ENCODE results near the gene MAP3K9. TPM values are rescaled to one million over a fixed set of nuclear protein-coding genes. Genes with fewer than 3 reads are reported as not detected.

The MAP3K9 gene
- total and polyA plus RNA-seq, 10 donors: 0.42 to 8.0 (median 3.7) TPM

GRCh38 chr14:70808416-70809224, 693 bp downstream of the MAP3K9 start:
- intact Hi-C loops (cut with DNase I; ENCODE audit: low total_unique reads): loop anchor here (10.0 kb wide), 1 partner anchor 184 kb away; no protein-coding TSS in a partner anchor
- 0 to 1% (median 0%) methylated on average over 23 to 77 of the region's 77 CpGs for WGBS, 5 donors
- Histone ChIP-seq H3K4me3 (peak overlapping the region; percentile 58 to 97 (median 86)), H3K36me3 (no peaks in the 10 kb centered on the region), H3K9me3 (no peaks in the 10 kb centered on the region), H3K27ac (peak overlapping the region in 7 of 8 donors; percentile 39 to 86 (median 77)), H3K27me3 (replicated peaks in 1 of 7) (peaks cover 0 to 39% (median 0%) of the 10 kb centered on the region in 7 donors), H3K4me1 (peaks cover 0 to 33% (median 21%) of the 10 kb centered on the region in 6 donors)
- no peak for TF ChIP-seq POLR2A (IDR thresholded peaks at IDR 0.05)
- no peak for TF ChIP-seq POLR2AphosphoS5 (IDR thresholded peaks at IDR 0.05)
- TF ChIP-seq CTCF (IDR thresholded peaks at IDR 0.05 in 8 of 11, conservative IDR thresholded peaks at IDR 0.05 in 3 of 11): no peak
- DNase-seq: peak; percentile 90

- H3K36me3 ChIP-seq: no peaks in the 10 kb centered on the region
- TF ChIP-seq POLR2AphosphoS5 (IDR thresholded peaks at IDR 0.05): no peak
- TF ChIP-seq POLR2A (IDR thresholded peaks at IDR 0.05): no peak
- no peak for TF ChIP-seq CTCF (IDR thresholded peaks at IDR 0.05 in 8 of 11, conservative IDR thresholded peaks at IDR 0.05 in 3 of 11)
- peak overlapping the region; percentile 58 to 97 (median 86) for H3K4me3 ChIP-seq
- H3K27ac ChIP-seq: peak overlapping the region in 6 of 8 donors; percentile 1 to 86 (median 78)
- H3K9me3 ChIP-seq: no peaks in the 10 kb centered on the region
- 11 to 17% (median 13%) methylated on average over 6 of the region's 6 CpGs for WGBS, 5 donors
- intact Hi-C loops (cut with DNase I; ENCODE audit: low total_unique reads): loop anchor here (10.0 kb wide), 1 partner anchor 183 kb away; no protein-coding TSS in a partner anchor
- peaks cover 0 to 39% (median 0%) of the 10 kb centered on the region in 7 donors for H3K27me3 ChIP-seq (replicated peaks in 1 of 7)
- peak; percentile 82 for DNase-seq
- peaks cover 0 to 39% (median 24%) of the 10 kb centered on the region in 6 donors for H3K4me1 ChIP-seq
Measured at GRCh38 chr14:70807898-70808415, 1.4 kb downstream of the MAP3K9 start.

DNA sequence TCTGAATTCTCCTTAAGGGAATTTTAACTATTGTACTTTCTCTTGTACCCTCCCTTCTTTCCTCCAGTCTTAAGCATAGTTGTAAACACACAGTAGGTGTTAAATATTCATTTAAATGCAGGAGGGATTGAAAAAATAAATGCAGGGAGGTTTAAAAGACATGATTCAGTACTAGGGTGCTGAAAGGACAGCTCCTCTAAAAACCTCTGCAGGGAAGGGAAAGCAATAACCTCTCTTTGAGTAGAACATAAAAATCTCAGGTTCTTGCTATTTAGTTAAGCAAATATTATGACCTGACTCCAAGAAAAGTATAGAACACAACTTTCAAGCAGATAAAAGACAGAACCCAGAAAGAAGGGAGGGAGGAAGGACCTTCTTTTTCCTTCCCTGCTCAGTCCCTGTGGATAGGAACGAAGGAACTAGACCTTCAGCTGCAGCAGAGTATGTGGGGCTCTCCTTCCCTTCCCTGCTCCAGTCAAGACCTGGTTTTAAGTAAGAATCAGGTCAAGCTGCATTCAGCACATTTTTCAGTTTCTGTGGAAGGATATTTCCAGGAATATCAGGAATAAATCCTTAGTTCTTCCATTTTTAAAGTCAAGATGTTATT, 4.7 kb downstream of the MAP3K9 start:
- 82 to 100% (median 92%) methylated on average over 1 of the region's 1 CpG for WGBS, 5 donors
- Histone ChIP-seq H3K27me3 (replicated peaks in 1 of 7) (peaks cover 0 to 36% (median 0%) of the 10 kb centered on the region in 7 donors), H3K36me3 (peaks cover 0 to 17% (median 4%) of the 10 kb centered on the region in 6 donors), H3K4me3 (no peak overlapping the region), H3K9me3 (no peaks in the 10 kb centered on the region), H3K4me1 (peaks cover 0 to 36% (median 19%) of the 10 kb centered on the region in 6 donors), H3K27ac (no peak overlapping the region)
- TF ChIP-seq POLR2A (IDR thresholded peaks at IDR 0.05) (no peak), CTCF (IDR thresholded peaks at IDR 0.05 in 8 of 11, conservative IDR thresholded peaks at IDR 0.05 in 3 of 11) (no peak), POLR2AphosphoS5 (IDR thresholded peaks at IDR 0.05) (no peak)
- DNase-seq: no peak
- intact Hi-C loops (cut with DNase I; ENCODE audit: low total_unique reads): loop anchor here (10.0 kb wide), 1 partner anchor 180 kb away; no protein-coding TSS in a partner anchor
